ENCODE results near the gene WNK2.

The WNK2 gene

DNA sequence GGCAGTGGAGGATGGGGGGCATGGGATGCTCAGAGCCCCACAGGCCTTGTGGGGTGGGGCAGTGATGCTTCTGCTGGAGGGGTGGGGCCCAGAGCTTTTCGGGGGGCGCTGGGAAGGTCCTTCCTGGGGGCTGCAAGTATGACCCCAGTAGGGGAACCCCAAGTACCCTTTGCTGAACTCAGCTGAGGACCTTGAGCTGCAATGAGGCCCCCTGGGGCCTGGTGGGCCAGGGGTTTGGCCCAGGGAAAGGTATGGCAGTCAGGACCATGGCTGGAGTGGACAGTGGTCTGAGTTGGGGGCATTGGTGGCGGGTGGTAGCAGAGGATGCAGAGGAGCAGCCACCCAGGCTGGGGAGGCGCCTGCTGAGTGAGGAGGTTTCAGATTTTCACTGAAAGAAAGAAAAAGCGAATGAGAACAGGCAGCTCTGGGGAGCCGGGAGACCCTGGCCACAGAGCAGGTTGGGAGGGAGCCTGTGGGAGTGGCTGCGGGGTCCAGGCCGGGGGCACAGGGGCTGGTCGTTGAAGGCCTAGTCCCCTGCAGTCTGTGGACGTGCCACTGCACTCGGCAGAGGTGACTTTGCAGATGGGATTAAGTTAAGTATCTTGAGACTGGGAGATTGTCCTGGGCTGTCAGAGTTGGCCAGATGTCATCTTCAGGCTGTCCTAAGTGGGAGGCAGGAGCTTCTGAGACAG lies 19.2 kb downstream of the WNK2 start:
- DNase-seq = no peak

DNA sequence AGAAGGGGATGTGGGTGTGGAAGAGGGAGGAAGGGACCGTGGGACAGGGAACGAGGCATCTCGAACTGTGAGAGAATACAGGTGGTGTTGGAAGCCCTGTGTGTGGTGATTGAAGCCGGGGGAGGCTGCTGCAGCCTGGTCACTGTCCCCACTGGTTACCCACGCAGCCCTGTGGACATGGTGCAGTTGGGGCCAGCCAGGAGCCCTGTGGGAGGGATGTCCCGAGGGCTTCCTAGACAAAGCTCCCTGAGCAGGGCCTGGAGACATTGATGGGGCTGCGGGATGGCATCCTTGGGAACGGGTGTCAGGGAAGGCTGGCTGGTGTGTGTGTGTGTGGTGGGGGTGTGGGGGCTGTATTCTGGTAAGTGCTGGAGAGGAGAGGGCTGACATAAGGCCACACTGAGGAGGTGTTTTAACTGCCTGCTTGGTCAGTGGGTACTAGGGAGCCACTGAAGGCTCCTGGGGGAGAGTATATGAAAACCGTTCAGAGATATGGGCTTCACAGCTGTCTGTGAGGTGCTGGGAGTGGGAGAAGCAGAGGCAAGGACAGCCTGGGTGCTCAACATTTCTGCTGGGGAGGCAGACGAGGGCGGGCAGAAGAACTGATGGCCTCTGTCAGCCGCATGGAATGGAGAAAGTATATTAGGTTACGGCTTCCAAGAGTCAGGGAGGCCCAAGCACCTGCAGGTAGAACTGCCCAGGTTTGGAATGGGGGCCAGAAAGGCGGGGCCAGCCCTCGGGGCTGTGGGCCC lies 20.0 kb downstream of the WNK2 start:
- DNase-seq = no peak

DNA sequence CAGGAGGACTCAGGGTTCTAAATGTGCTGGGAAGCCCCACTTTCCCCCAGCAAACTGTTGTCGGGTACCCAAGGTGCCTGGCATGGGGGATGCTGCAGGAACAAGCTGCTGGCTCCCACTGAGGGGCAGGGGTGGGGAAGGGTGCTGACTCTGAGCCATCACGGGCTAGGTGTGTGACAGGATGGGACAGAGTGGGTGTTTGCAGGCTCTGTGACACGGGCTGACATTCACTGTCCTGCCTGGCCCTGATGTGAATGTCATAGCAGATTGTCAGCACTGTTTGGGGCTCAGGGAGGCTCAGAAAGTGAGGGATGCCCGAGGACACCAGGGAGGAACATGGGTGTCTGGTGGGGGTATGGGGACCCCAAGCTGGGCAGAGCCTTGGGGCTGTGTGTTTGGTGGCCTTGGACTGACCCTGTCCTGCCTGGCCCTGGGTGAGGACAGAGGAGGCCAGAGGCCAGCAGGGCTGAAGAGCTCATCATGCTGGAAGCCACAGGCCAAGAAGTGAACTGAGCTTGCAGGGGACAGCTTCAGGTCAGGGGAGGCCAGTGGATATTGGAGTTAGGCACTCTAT lies 20.6 kb downstream of the WNK2 start:
- no peak for DNase-seq

DNA sequence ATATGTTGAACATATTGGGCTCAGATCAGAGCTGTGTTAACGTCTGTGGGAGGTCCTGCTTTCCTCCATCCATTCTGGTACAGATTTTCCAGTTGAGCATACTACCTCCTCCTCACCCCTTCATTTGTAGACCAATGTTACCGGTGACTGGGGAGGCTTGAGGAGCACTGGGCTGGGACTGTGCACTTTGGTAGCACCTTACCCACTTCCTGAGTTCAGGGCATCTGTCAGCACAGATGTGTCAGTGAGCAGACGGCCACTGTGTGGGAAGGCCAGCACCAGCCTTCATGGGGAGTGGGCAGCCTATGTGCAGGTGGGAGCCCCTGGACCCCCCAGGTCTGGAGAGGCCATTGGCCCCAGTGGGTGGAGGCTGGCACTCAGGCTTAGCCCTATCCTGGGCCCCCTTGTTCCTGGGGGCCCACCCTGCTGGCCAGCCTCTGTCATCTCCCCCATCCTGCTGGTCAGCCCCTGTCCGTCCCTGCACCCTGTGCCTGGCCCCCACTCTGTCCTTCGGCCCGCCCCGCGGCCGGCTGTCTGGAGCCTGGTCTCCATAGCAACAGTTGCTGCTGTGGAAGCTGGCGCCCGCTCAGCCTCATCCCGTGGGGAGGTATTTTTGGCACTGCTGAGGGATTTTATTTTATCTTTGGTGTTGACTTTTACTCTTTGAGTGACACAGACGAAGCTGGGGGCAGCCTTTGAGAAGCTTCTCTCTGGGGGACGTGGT lies 21.3 kb downstream of the WNK2 start:
- DNase-seq = no peak

DNA sequence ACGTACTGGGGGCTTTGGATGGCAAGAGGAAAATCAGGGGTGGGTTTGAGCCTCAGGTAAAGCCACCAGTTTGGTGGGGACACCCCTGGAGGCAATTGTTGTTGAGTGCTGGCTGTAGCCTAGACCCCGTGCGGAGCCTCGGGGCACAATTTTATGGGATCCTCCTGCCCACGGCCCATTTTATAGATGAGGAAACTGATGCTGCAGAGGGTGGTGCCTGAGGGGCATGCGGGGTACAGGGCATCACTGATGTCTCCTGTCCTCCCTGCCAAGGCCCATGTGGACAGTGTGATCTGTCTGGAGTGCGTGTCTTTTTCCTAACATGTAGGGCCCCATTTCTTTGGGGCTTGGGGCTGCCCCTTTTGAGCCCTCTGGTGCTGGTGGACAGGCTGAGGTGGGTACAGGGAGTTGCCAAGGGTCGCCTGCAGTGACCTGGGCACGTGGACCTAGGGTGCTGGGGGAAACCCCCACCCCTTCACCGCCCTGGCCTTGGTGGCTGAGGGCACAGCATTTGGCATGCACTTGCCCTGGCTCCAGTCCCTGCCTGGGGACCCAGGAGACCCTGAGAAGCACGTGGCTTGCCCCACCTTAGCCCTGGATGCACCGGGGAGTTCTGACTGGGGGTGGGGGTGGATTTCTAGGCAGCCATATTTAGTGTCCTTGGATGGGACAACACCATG lies 22.1 kb downstream of the WNK2 start:
- no peak for DNase-seq

DNA sequence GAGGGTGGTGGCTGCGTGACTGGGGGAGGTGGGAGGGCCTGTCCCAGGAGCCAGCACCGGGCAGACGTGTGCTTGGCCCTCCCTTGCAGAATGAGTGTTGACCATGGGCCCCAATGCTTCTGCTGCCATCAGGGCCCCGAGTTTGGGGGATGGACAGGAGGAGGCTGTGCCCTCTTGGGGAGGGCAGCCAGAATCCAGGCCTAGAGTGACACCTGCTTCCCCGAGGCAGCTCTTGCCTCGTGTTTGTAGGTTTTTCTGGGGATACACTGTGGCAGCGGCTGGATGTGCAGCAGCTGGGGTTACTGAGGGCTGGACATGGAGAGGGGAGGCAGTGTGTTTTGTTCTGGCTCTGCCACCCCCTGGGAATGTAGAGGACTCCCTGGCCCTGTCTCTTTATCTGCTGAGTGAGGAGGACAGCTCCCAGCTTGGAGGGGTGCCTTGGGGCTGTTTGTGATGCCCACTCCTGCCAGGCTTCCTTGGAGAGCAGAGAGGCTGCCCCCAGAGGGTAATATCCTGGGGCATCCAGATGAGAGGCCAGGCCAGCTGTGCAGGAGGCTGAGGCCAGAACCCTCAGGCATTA lies 22.7 kb downstream of the WNK2 start:
- DNase-seq = no peak

DNA sequence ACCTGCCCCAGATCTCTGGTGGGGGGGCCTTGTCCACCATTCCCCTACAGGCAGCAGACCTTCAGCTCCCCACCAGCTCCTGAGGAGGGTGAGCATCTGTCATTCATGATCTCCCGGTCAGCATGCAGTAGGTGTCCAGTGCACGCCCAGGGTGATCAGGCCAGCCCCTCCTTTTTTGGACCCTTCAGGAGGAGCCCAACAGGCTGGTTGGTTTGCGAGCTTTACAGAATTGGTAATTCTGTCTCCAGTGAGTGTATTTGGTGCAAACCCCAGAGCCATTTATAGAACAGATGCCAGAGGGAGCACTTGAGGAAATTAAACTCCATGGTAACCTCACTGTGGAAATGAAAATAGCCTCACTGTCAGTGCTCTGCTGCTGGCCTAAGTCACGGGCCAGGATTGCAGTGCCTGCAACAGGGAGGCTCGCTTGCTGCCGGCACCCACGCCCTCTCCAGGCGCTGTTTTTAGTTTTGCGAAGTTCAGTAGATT lies 23.4 kb downstream of the WNK2 start:
- DNase-seq = peak in 1 of 2 experiments; percentile 49

DNA sequence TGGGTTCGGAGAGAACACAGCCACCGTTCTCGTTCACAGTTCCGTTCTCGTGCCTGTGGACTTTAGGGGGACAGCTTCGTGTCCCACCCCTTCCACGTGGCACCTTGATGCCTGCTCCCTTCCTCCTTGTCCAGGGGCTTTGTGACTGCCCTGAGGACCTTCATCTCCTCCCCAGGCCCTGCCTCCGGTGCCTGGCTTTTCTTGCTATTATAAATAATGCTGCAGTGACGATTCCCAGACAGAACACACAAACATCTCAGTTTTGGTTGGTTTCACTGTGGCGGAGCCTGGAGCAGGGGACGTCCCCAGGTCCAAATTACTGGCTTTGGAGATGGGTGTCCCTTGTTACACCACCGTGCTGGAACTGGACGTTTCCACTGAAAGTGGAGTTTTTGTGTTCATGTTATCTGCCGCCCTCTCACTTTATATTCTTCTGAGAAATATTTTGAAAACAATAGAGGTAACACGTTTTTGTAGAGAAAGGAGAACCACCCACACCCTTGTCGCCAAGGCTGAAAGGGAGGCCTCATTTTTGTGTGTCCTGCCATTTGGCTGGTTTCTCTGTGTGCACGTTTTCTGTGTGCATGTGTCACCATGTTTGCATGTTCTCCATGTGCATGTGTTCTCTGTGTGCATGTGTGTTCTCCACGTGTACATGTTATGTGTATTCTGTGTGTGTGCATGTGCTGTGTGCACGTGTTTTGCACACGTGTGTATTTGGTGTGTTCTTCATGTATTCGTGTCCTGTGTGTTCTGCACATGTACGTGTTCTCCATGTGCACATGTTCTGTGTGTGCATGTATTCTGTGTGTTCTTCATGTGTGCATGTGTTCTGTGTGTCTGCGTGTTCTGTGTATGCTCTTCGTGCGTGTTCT lies 24.2 kb downstream of the WNK2 start:
- no peak for DNase-seq

DNA sequence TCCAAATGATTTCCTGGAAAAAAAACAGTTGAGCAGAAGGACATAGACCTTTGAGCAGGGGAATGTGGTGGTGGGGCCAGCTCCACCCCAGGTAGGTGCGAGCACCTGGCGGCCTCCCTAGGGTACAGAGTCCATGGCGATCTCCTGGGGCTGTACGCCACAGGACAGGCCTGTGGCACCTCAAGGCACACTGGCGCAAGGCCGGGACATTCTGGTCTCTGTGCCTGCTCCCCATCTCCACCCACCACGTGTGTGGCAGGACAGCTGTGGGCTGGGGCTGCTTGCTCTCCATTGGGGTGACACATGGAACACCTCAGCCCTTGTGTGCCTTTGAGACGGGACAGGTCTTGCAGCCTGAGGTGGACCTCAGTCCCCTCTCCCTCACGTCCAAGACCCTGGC lies 25.2 kb downstream of the WNK2 start:
- no peak for DNase-seq

DNA sequence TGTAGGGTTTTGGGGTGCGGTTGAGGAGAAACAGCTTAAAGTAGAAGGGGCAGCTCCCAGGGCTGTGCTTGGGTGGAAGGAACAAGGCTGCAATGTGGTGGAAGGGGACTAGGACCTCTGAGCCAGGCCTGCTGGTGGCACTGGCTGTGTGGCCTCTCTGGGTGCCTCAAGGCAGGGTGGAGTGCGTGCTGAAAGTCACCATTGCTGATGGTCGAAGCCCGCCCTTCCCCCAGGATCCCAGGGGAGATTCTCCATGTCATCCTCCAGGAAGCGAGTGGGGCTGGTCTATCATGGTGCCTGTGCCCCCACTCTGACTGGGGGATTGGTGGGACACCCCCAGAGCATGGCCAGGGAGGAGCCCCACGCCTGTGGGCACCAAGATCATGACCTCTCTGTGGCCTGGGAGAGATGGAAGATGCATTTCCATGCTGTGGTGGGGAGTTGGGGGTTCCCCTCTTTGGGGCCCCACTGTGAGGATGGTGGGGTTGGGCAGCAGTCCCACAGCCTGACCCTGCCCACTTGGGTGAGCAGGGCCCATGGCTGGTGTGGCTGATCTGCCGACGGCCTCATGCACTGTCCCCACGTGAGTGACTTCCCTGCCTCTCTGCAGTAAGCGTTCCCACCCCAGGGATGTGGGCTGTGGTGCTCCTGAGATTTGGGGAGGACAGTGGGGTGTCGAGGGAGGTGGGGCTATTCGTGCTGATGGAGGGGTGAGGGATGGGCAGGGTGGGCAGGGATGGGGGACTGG lies 25.8 kb downstream of the WNK2 start:
- DNase-seq = no peak

DNA sequence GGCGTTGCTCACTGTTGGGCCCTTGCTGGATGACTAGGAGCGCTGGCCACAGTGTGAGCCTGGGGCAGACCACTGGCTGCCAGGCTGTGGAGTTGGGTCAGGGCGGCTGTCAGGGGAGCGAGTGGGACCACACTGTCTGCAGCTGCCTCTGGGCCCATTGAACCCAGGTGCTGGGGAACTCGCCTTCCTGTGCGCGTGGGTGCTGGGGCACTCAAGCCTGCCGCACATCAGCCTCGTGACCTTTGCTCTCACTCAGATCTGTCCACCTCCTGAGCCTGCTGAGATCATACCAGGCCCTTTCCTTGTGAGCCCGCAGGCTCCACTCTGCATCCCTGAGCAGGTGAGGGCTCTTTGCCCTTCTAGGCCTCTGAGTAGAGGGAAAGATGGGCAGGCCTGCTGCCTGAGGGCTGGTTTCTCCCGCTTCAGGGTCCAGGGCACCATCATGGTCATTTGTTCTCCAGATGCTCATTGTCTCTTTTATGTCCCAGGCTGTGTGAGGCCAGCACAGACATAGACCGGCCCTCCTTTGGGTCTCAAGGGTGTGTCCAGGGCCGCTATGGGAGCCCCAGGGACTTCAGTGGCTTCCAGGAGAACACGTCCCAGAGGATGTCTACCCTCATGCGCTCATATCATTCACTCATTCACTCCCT lies 26.5 kb downstream of the WNK2 start:
- DNase-seq = no peak

DNA sequence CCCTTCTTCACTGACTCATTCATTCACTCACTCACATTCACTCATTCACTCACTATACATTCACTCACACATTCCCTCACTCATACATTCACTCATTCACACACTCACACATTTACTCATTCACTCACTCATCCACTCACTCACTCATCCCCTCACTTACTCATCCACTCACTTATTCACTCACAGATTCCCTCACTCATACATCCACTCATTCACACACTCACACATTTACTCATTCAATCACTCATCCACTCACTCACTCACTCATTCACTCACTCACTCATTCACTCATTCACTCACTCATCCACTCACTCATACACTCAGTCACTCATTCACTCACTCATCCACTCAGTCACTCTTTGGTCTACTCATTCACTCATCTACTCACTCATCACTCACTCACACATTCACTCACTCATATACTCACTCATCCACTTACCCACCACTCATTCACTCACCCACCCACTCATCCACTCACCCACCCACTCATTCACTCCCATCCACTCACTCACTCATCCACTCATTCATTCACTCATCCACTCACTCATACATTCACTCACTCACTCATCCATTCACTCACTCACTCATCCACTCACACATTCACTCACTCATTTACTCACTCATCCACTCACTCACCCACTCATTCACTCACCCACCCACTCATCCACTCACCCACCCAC lies 27.2 kb downstream of the WNK2 start:
- no peak for DNase-seq

DNA sequence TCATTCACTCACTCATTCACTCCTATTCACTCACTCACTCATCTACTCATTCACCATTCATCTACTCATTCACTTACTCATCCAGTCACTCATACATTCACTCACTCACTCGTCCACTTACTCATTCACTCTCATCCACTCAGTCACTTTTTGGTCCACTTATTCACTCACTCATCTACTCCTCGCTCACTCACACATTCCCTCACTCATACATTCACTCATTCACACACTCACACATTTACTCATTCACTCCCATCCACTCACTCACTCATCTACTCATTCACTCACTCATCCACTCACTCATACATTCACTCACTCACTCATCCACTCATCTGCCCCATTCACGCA lies 27.7 kb downstream of the WNK2 start:
- no peak for DNase-seq

DNA sequence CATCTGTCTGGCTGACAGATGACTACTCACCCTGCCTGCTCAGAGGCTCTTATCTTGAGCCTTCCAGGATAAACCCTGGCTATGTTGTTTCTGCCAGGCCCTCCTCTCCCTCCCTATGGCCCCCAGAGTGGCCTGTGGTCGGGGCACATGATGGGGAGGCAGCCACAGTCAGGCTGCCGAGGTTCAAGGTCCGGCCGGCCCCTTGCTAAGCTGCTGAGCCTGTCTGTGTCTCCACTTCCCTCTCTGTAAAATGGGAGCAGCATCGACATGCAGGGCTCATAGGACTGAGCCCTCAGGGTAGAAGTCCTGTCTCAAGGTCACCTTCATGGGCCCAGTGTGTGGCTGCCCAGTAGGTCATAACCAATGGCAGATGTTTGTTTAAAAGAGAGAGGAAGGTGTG lies 28.5 kb downstream of the WNK2 start:
- no peak for DNase-seq

DNA sequence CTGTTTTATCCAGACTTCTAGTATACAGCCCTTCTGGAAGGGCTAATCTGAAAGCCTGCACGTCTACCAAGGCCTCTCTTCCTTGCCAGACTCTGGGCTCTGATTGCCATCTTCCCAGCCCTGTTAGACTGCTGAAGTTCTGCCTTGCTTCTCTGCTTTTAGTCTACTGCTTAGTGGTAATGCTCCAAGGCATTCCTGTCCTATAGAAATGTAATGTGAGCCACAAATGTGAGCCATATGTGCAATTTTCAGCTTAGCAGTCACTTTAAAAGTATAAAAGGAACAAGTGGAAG lies 32.1 kb downstream of the WNK2 start:
- no peak for DNase-seq

DNA sequence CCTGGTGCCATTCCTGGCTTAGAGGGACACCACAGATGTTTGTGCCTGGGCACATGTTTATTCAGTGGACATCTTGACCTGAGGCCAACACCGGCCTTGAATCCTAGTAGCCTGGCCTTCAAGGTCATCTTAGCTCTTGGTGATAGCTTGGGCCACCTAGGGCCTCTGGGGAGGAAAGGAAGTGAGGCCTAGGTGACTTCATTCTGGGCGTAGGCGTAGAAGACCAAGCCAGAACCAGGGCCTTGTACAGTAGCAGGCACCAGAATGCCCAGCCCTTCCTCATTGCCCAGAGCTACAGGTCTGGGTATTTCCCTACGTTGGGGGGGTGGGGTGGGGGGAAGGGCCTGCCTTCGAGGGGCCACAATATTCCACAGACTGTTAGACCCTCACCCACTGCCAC lies 33.8 kb downstream of the WNK2 start:
- DNase-seq = no peak

DNA sequence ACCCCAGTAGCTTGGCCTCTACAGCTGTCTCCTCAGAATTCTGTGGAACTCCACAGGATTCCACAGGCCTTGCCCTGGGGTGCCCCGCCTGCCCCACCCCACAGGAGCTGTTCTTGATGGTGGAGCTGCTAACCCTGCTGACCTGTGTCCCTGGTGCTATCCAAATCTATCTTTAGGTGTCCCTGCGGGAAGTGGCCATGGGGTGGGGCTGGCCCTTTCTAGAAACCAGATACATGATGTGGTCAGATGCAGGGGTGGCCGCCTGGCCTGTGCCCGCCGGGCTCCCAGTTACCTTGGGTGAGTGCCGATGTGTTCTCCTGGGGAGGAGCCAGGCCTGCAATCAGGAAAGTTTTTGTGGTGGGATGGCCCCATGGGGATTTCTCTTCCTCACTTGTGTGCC lies 34.2 kb downstream of the WNK2 start:
- no peak for DNase-seq

DNA sequence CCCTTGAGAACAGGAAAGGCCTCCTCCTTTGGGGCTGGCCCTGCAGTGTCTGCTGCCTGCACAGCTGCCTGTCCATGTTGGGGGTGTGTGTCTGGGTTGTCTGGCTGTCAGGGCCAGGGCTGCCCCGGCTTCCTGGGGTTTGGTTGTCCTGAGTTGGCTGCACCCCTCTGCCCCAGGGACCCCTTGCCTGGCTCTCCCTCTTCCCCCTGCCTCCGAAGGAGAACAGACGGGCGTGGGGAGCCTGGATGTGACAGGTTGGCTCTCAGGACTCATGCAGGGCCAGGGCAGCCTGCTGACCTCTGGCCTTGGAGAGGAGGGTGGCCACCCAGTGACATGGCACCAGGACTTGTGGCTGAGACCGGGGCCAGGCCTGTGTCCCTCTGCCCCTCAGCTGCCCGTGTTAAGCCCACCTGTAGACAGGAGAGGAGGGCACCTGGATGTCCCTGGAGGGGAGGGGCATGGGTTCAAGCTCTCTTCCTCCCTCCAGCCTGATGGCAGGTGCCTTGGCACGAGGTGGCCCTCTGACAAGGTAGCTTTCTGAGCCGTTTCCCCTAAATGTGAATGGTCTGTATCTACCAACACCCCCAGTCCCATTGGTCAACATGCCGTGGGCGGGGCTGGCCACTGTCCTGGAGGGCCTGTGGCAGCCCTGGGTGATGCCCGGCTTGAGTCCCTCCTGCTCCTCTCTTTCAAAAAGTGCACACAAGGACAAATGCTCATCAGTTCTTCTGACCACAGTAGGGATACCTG lies 34.9 kb downstream of the WNK2 start:
- DNase-seq = no peak

DNA sequence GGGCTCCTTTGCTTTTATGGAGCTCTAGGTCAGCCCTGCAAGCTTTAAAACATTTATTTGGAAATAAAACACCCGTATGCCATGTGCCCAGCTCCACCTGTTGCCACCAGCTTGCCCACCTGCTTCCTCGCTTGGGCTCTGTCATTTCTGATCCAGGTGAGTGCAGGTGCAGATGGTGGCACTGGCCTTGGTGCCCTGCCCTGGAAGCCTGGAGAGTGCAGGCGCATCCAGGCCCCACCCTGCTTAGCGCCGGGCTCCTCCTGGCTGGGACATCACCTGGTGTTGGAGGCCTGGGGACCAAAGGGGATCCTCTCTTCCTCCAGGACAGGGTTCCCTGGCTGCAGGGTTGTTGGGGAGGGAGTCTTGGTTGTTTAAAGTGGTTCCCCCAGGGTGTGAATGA lies 35.8 kb downstream of the WNK2 start:
- no peak for DNase-seq

Data from NCI-H187 (cell line).